K562 (cell line): Measurements from ENCODE around the gene SLC38A2. TPM values are rescaled to one million over a fixed set of nuclear protein-coding genes. Genes with fewer than 3 reads are reported as not detected.

Experiments
- ARNT ChIP-seq, 2 experiments: fragments of 450-650 bp; IDR thresholded peaks; 2 replicates each; pipeline ENCODE4 v1.6.1; 2016; ENCODE audit warnings: mild to moderate bottlenecking in 1 of 2
- GATA2 ChIP-seq: sonication (generic); formaldehyde crosslinking; IDR thresholded peaks from 2 replicates; pipeline ENCODE4 v1.4.0; 2020; ENCODE audit warnings: mild to moderate bottlenecking, missing genetic modification reagents
- RFX5 ChIP-seq: IDR thresholded peaks from 2 replicates; pipeline ENCODE4 v1.6.1; 2011; ENCODE audit warnings: low read depth, mild to moderate bottlenecking, improper control_type of control experiment, low read length
- XRCC5 ChIP-seq: fragments of 200-400 bp; formaldehyde crosslinking; IDR thresholded peaks from 2 replicates; pipeline ENCODE4 v1.6.1; 2017; ENCODE audit warnings: low read depth, mild to moderate bottlenecking, low read length
- YBX1 ChIP-seq: fragments of 450-650 bp; IDR thresholded peaks from 2 replicates; pipeline ENCODE4 v1.7.1; 2016; ENCODE audit warnings: mild to moderate bottlenecking
- ZC3H4 ChIP-seq: sonication (generic); formaldehyde crosslinking; IDR thresholded peaks from 2 replicates; pipeline ENCODE4 v1.9.0; 2021; ENCODE audit warnings: missing genetic modification reagents, borderline replicate concordance
- ZNF143 ChIP-seq: sonication (generic); formaldehyde crosslinking; IDR thresholded peaks from 2 replicates; pipeline ENCODE4 v1.9.0; 2022; ENCODE audit warnings: mild to moderate bottlenecking, missing genetic modification reagents
- ZNF232 ChIP-seq: sonication (generic); formaldehyde crosslinking; IDR thresholded peaks from 2 replicates; pipeline ENCODE4 v1.8.0; 2022; ENCODE audit warnings: mild to moderate bottlenecking, missing genetic modification reagents
- ZNF253 ChIP-seq: fragments of 250-450 bp; sonication (Bioruptor Pico); conservative IDR thresholded peaks from 2 replicates; pipeline ENCODE4 v1.6.1; 2021; ENCODE audit warnings: mild to moderate bottlenecking
- polyA plus RNA-seq, 8 experiments: library from polyadenylated mRNA; depleted of rRNA in 4 of 8; stranded (reverse) in 5 of 8; unstranded in 3 of 8; fragments of >200 nt; fragmentation: Nextera tagmentation in 2 of 8; fragmentation: Illumina TruSeq in 1 of 8; extraction: Ambion mirVana in 2 of 8; extraction: Trizol in 1 of 8; gene quantifications; 2 replicates each; pipeline versions ENCODE4 v1.2.1 to v1.2.3, GENCODE V29; 2011 to 2014; ENCODE audit warnings: inconsistent platforms in 1 of 8, missing spikeins in 1 of 8
- total RNA-seq, 7 experiments: library from RNA; depleted of rRNA in 6 of 7; stranded (reverse); fragments of >200 nt in 6 of 7; fragmentation: Illumina TruSeq in 2 of 7; extraction: Trizol in 2 of 7; gene quantifications; 2 replicates each; pipeline versions ENCODE4 v1.2.1 to v1.2.3, GENCODE V29; 2011 to 2021; ENCODE audit warnings: low replicate concordance in 1 of 7
- TF ChIP-seq, protein P1 (sequence below): sonication (generic); formaldehyde crosslinking; IDR thresholded peaks from 2 replicates; pipeline ENCODE4 v1.8.1; 2023; ENCODE audit warnings: mild to moderate bottlenecking, missing genetic modification reagents
- TF ChIP-seq, protein P2 (sequence below): sonication (generic); formaldehyde crosslinking; IDR thresholded peaks from 2 replicates; pipeline ENCODE4 v1.8.0; 2023; ENCODE audit warnings: mild to moderate bottlenecking, missing genetic modification reagents
- TF ChIP-seq, protein P3 (sequence below): fragments of 250-450 bp; sonication (Bioruptor Pico); IDR thresholded peaks from 2 replicates; pipeline ENCODE4 v1.4.0; 2020; ENCODE audit warnings: mild to moderate bottlenecking, moderate library complexity
- TF ChIP-seq, protein P4 (sequence below): fragments of 450-650 bp; IDR thresholded peaks from 2 replicates; pipeline ENCODE4 v1.7.1; 2018; ENCODE audit warnings: mild to moderate bottlenecking, low read depth; ENCODE audit not compliant: partially characterized antibody

SLC38A2 gene
- total and polyA plus RNA-seq, 9 of the 15 experiments (the other 6 are each of a cell fraction or from before 2014, with no cell fraction given): 98.7 to 292 (median 143) TPM

DNA sequence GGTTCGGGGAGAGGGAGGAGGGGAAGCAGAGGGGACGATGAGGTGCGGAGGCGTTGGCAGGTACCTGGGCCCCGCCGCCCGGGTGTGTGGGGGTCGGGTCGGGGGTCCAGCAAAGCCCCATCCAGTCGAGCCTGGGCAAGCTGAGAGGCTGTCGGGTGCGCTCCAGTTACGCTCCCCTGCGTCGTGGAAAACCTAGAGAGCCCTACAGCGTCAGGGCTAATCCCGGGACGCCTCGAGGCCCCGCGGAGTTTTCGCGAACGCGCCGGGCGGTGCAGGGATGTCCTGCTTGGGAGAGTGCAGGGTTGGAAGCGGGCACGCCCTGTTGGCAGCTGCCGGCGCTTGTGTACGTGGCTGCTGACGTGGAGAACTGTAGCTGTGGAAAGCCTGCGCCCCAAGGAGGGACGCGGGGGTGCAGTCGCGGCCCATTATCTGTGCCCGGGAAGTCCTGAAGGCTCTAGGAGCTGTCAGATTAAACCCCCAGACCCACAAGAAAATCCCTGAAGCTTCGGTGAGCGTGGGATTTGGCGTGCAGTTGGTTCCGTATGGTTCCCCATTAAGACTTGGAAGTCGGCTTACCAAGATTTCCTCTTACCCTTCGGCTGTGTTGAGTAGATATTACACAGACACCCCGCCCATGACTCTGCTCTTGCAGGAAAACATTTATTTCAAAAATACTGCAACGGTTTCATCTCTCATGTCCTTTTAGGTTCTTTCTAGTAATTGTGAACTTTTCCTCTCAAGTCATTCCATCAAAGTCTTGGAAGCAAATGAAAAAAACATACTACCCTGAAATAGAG lies 11.3 kb upstream of the SLC38A2 start (continued):
- TF ChIP-seq, protein P1, sequence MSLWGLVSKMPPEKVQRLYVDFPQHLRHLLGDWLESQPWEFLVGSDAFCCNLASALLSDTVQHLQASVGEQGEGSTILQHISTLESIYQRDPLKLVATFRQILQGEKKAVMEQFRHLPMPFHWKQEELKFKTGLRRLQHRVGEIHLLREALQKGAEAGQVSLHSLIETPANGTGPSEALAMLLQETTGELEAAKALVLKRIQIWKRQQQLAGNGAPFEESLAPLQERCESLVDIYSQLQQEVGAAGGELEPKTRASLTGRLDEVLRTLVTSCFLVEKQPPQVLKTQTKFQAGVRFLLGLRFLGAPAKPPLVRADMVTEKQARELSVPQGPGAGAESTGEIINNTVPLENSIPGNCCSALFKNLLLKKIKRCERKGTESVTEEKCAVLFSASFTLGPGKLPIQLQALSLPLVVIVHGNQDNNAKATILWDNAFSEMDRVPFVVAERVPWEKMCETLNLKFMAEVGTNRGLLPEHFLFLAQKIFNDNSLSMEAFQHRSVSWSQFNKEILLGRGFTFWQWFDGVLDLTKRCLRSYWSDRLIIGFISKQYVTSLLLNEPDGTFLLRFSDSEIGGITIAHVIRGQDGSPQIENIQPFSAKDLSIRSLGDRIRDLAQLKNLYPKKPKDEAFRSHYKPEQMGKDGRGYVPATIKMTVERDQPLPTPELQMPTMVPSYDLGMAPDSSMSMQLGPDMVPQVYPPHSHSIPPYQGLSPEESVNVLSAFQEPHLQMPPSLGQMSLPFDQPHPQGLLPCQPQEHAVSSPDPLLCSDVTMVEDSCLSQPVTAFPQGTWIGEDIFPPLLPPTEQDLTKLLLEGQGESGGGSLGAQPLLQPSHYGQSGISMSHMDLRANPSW (CRISPR knock-in tag): no peak
- TF ChIP-seq, protein P2, sequence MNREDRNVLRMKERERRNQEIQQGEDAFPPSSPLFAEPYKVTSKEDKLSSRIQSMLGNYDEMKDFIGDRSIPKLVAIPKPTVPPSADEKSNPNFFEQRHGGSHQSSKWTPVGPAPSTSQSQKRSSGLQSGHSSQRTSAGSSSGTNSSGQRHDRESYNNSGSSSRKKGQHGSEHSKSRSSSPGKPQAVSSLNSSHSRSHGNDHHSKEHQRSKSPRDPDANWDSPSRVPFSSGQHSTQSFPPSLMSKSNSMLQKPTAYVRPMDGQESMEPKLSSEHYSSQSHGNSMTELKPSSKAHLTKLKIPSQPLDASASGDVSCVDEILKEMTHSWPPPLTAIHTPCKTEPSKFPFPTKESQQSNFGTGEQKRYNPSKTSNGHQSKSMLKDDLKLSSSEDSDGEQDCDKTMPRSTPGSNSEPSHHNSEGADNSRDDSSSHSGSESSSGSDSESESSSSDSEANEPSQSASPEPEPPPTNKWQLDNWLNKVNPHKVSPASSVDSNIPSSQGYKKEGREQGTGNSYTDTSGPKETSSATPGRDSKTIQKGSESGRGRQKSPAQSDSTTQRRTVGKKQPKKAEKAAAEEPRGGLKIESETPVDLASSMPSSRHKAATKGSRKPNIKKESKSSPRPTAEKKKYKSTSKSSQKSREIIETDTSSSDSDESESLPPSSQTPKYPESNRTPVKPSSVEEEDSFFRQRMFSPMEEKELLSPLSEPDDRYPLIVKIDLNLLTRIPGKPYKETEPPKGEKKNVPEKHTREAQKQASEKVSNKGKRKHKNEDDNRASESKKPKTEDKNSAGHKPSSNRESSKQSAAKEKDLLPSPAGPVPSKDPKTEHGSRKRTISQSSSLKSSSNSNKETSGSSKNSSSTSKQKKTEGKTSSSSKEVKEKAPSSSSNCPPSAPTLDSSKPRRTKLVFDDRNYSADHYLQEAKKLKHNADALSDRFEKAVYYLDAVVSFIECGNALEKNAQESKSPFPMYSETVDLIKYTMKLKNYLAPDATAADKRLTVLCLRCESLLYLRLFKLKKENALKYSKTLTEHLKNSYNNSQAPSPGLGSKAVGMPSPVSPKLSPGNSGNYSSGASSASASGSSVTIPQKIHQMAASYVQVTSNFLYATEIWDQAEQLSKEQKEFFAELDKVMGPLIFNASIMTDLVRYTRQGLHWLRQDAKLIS: peak; percentile 63
- TF ChIP-seq ZNF143 (CRISPR knock-in tag): no peak
- TF ChIP-seq ZNF253: no peak
- no peak for TF ChIP-seq ARNT (IDR thresholded peaks at IDR 0.05)
- TF ChIP-seq RFX5: no peak
- TF ChIP-seq, protein P3, sequence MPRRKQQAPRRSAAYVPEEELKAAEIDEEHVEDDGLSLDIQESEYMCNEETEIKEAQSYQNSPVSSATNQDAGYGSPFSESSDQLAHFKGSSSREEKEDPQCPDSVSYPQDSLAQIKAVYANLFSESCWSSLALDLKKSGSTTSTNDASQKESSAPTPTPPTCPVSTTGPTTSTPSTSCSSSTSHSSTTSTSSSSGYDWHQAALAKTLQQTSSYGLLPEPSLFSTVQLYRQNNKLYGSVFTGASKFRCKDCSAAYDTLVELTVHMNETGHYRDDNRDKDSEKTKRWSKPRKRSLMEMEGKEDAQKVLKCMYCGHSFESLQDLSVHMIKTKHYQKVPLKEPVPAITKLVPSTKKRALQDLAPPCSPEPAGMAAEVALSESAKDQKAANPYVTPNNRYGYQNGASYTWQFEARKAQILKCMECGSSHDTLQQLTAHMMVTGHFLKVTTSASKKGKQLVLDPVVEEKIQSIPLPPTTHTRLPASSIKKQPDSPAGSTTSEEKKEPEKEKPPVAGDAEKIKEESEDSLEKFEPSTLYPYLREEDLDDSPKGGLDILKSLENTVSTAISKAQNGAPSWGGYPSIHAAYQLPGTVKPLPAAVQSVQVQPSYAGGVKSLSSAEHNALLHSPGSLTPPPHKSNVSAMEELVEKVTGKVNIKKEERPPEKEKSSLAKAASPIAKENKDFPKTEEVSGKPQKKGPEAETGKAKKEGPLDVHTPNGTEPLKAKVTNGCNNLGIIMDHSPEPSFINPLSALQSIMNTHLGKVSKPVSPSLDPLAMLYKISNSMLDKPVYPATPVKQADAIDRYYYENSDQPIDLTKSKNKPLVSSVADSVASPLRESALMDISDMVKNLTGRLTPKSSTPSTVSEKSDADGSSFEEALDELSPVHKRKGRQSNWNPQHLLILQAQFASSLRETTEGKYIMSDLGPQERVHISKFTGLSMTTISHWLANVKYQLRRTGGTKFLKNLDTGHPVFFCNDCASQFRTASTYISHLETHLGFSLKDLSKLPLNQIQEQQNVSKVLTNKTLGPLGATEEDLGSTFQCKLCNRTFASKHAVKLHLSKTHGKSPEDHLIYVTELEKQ (CRISPR knock-in tag): no peak
- no peak for TF ChIP-seq XRCC5
- TF ChIP-seq, protein P4, sequence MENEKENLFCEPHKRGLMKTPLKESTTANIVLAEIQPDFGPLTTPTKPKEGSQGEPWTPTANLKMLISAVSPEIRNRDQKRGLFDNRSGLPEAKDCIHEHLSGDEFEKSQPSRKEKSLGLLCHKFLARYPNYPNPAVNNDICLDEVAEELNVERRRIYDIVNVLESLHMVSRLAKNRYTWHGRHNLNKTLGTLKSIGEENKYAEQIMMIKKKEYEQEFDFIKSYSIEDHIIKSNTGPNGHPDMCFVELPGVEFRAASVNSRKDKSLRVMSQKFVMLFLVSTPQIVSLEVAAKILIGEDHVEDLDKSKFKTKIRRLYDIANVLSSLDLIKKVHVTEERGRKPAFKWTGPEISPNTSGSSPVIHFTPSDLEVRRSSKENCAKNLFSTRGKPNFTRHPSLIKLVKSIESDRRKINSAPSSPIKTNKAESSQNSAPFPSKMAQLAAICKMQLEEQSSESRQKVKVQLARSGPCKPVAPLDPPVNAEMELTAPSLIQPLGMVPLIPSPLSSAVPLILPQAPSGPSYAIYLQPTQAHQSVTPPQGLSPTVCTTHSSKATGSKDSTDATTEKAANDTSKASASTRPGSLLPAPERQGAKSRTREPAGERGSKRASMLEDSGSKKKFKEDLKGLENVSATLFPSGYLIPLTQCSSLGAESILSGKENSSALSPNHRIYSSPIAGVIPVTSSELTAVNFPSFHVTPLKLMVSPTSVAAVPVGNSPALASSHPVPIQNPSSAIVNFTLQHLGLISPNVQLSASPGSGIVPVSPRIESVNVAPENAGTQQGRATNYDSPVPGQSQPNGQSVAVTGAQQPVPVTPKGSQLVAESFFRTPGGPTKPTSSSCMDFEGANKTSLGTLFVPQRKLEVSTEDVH: no peak
- TF ChIP-seq ZNF232 (CRISPR knock-in tag): no peak
- no peak for TF ChIP-seq YBX1
- TF ChIP-seq GATA2: no peak
- peak; percentile 76; the same call in 1 of the 2 replicates for TF ChIP-seq ZC3H4 (CRISPR knock-in tag)
